GM18873 (cell line): ENCODE results near the gene SPTBN5.

Source experiments
- ATAC-seq: cut with Tn5 transposase; IDR thresholded peaks from one replicate; pipeline ENCODE4 v1.9.1; 2021; ENCODE audit warnings: mild to moderate bottlenecking, moderate library complexity, moderate number of reproducible peaks; ENCODE audit not compliant: unreplicated experiment, low FRiP score

SPTBN5 gene

GRCh38 chr15:41886741-41887140, 7.1 kb downstream of the SPTBN5 start:
- no peak for ATAC-seq

GRCh38 chr15:41885841-41886240, 8.0 kb downstream of the SPTBN5 start:
- ATAC-seq = no peak

GRCh38 chr15:41885321-41885720, 8.5 kb downstream of the SPTBN5 start:
- no peak for ATAC-seq

GRCh38 chr15:41884458-41884857, 9.4 kb downstream of the SPTBN5 start:
- no peak for ATAC-seq

- no peak for ATAC-seq
Measured at GRCh38 chr15:41883484-41883825, 10.4 kb downstream of the SPTBN5 start.

GRCh38 chr15:41882689-41883483, 11.0 kb downstream of the SPTBN5 start:
- no peak for ATAC-seq

GRCh38 chr15:41881920-41882688, 11.7 kb downstream of the SPTBN5 start:
- no peak for ATAC-seq

- no peak for ATAC-seq
Measured at GRCh38 chr15:41881550-41881919, 12.3 kb downstream of the SPTBN5 start.

GRCh38 chr15:41881086-41881485, 12.8 kb downstream of the SPTBN5 start:
- ATAC-seq = no peak

- ATAC-seq = no peak
Measured at GRCh38 chr15:41880156-41880877, 13.5 kb downstream of the SPTBN5 start.

GRCh38 chr15:41879321-41879845, 14.5 kb downstream of the SPTBN5 start:
- ATAC-seq = no peak

GRCh38 chr15:41878355-41878699, 15.5 kb downstream of the SPTBN5 start:
- no peak for ATAC-seq

- no peak for ATAC-seq
Measured at GRCh38 chr15:41877631-41878354, 16.1 kb downstream of the SPTBN5 start.

- ATAC-seq = no peak
Measured at GRCh38 chr15:41876689-41877088, 17.2 kb downstream of the SPTBN5 start.

GRCh38 chr15:41876007-41876406, 17.8 kb downstream of the SPTBN5 start:
- ATAC-seq = no peak

GRCh38 chr15:41874736-41875135, 19.1 kb downstream of the SPTBN5 start:
- ATAC-seq = no peak

- ATAC-seq = no peak
Measured at GRCh38 chr15:41873711-41874110, 20.1 kb downstream of the SPTBN5 start.

- ATAC-seq = no peak
Measured at GRCh38 chr15:41872166-41872747, 21.6 kb downstream of the SPTBN5 start.

GRCh38 chr15:41871175-41871905, 22.5 kb downstream of the SPTBN5 start:
- ATAC-seq = no peak

GRCh38 chr15:41870689-41871081, 23.2 kb downstream of the SPTBN5 start:
- no peak for ATAC-seq
